ENCODE results near the gene CHCHD1.

The CHCHD1 gene

DNA sequence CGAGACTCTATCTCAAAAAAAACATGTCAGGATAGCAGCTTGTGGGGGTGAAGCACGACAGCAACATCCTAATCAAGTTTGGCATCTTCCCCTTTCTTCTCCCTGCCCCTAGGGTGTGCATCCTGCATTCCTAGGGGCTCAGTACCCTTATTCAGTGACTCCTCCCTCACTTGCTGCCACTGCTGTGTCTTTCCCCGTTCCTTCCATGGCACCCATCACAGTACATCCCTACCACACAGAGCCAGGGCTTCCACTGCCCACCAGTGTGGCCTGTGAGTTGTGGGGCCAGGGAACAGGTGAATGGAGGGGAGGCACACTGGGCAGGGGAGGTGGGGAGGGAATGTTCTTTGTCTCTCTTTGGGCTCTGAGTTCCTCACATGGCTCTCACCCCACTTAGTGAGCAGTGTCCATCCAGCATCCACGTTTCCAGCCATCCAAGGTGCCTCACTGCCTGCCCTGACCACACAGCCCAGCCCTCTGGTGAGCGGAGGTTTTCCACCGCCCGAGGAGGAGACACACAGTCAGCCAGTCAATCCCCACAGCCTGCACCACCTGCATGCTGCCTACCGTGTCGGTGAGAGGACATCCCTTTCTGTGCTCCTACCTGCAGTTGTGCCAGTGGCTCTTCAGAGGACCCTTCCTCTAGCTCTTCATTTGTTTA lies 18.2 kb downstream of the CHCHD1 start:
- Histone ChIP-seq H3K27ac (ENCODE audit: insufficient read depth, low read length, poor library complexity, severe bottlenecking) (no peak overlapping the region), H3K4me1 (ENCODE audit: control insufficient read depth, insufficient read depth, low read length, poor library complexity, severe bottlenecking) (no peaks in the 10 kb centered on the region), H3K4me3 (ENCODE audit: insufficient read depth, low read depth, low read length, poor library complexity, severe bottlenecking) (no peak overlapping the region), H3K9me3 (ENCODE audit: control insufficient read depth, low read length) (no peaks in the 10 kb centered on the region), H3K36me3 (ENCODE audit: control insufficient read depth, insufficient read depth, low read length) (peaks cover 54% of the 10 kb centered on the region), H3K27me3 (replicated peaks; ENCODE audit: control insufficient read depth, insufficient read depth, low read length, poor library complexity, severe bottlenecking) (no peaks in the 10 kb centered on the region)
- DNase-seq, result no peak

DNA sequence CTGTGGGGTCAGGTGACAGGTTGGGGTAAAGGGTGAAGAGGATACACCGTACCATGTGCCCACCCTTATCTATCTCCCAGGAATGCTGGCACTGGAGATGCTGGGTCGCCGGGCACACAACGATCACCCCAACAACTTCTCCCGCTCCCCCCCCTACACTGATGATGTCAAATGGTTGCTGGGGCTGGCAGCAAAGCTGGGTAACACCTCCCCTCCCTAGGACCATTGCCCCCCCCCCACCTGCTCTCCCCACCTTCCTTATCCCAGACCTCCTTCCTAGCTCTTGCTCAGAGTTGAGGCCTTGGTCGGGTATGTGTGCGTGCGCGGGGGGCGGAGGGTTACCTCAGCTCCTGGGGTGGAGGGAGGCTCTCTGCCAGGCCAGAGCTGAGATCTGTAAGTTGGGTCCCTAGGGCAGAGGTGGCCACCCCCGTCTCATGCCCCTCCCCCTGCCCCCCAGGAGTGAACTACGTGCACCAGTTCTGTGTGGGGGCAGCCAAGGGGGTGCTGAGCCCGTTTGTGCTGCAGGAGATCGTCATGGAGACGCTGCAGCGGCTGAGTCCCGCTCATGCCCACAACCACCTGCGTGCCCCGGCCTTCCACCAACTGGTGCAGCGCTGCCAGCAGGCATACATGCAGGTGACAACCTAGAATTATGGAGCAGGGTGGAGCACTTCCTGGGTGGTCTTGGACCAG lies 18.9 kb downstream of the CHCHD1 start:
- no peak for DNase-seq
- Histone ChIP-seq H3K9me3 (ENCODE audit: control insufficient read depth, low read length) (no peaks in the 10 kb centered on the region), H3K27ac (ENCODE audit: insufficient read depth, low read length, poor library complexity, severe bottlenecking) (no peak overlapping the region), H3K36me3 (ENCODE audit: control insufficient read depth, insufficient read depth, low read length) (peaks cover 56% of the 10 kb centered on the region), H3K4me3 (ENCODE audit: insufficient read depth, low read depth, low read length, poor library complexity, severe bottlenecking) (no peak overlapping the region), H3K4me1 (ENCODE audit: control insufficient read depth, insufficient read depth, low read length, poor library complexity, severe bottlenecking) (no peaks in the 10 kb centered on the region), H3K27me3 (replicated peaks; ENCODE audit: control insufficient read depth, insufficient read depth, low read length, poor library complexity, severe bottlenecking) (no peaks in the 10 kb centered on the region)

DNA sequence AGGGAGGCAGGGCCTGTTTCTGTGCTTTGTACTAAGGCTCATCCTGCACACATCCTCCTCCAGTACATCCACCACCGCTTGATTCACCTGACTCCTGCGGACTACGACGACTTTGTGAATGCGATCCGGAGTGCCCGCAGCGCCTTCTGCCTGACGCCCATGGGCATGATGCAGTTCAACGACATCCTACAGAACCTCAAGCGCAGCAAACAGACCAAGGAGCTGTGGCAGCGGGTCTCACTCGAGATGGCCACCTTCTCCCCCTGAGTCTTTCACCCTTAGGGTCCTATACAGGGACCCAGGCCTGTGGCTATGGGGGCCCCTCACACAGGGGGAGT lies 19.4 kb downstream of the CHCHD1 start:
- H3K27me3 ChIP-seq (replicated peaks; ENCODE audit: control insufficient read depth, insufficient read depth, low read length, poor library complexity, severe bottlenecking), result no peaks in the 10 kb centered on the region
- no peaks in the 10 kb centered on the region for H3K4me1 ChIP-seq (ENCODE audit: control insufficient read depth, insufficient read depth, low read length, poor library complexity, severe bottlenecking)
- DNase-seq, result no peak
- H3K27ac ChIP-seq (ENCODE audit: insufficient read depth, low read length, poor library complexity, severe bottlenecking), result no peak overlapping the region
- H3K9me3 ChIP-seq (ENCODE audit: control insufficient read depth, low read length), result no peaks in the 10 kb centered on the region
- H3K36me3 ChIP-seq (ENCODE audit: control insufficient read depth, insufficient read depth, low read length), result peaks cover 61% of the 10 kb centered on the region
- no peak overlapping the region for H3K4me3 ChIP-seq (ENCODE audit: insufficient read depth, low read depth, low read length, poor library complexity, severe bottlenecking)

DNA sequence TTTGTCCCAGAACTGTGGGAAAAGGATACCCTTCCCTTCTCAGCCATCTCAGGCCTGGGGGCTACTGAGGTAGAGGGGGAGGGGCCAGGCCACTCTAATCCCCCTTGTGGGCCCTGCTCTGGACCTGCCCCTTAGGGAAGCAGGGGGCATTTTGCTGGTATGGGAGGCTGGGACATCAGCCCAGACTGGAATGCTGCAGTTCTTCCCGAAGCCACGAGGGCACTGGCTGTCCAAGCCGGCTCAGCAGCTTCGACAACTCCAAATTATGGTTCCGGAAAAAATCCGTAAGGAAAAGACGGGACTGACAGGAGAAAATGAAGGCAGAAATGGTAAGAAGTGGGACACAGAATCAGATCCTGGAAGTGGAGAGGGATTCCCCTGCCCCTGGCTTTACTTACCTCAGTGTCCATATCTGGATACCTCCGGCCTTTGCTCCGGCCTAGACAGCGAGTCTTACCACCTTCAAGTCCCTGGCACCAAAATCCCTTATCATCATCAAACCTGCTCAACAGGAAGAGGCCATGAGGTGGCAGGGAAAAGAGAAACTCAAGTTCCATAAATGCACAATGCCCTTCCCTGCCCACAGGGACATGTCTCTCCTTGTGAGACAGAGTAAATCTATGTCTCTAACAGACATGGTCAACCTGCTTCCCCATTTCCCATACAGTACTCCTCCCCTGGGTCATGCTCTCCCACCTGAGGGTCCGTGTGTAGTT lies 20.6 kb downstream of the CHCHD1 start:
- no peak overlapping the region for H3K27ac ChIP-seq (ENCODE audit: insufficient read depth, low read length, poor library complexity, severe bottlenecking)
- H3K36me3 ChIP-seq (ENCODE audit: control insufficient read depth, insufficient read depth, low read length), result peaks cover 67% of the 10 kb centered on the region
- H3K9me3 ChIP-seq (ENCODE audit: control insufficient read depth, low read length), result no peaks in the 10 kb centered on the region
- no peaks in the 10 kb centered on the region for H3K27me3 ChIP-seq (replicated peaks; ENCODE audit: control insufficient read depth, insufficient read depth, low read length, poor library complexity, severe bottlenecking)
- H3K4me3 ChIP-seq (ENCODE audit: insufficient read depth, low read depth, low read length, poor library complexity, severe bottlenecking), result no peak overlapping the region
- H3K4me1 ChIP-seq (ENCODE audit: control insufficient read depth, insufficient read depth, low read length, poor library complexity, severe bottlenecking), result no peaks in the 10 kb centered on the region
- no peak for DNase-seq

DNA sequence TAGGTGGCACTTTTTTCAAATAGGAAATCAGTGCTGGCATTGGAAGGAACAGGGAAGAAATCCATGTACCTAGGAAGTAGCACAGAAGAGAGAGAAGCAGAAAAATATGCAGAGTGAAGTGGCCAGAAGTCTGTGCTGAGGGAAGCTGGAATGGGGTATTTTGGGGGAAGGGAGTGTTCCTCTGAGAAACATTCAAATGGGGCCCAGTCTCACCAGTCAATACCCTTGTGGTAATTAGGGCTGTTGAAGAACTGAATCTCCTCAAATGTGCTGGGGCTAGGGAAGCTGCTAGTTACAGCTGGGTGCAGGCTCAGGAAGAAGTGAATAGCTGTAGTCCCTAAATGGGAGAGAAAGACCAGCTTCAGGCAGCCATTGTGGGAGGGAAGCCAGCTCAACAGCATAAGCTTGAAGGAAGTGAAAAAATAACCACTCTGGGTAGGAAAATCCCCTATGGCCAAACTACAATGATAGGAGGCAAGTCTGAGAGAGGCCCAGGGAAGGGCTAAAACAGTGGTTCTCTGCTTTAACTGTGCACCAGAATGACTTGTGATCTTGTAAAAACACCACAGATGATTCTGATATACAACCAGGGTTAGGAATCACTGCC lies 21.9 kb downstream of the CHCHD1 start:
- DNase-seq, result no peak
- Histone ChIP-seq H3K4me1 (ENCODE audit: control insufficient read depth, insufficient read depth, low read length, poor library complexity, severe bottlenecking) (no peaks in the 10 kb centered on the region), H3K36me3 (ENCODE audit: control insufficient read depth, insufficient read depth, low read length) (peaks cover 72% of the 10 kb centered on the region), H3K9me3 (ENCODE audit: control insufficient read depth, low read length) (no peaks in the 10 kb centered on the region), H3K27ac (ENCODE audit: insufficient read depth, low read length, poor library complexity, severe bottlenecking) (no peak overlapping the region), H3K27me3 (replicated peaks; ENCODE audit: control insufficient read depth, insufficient read depth, low read length, poor library complexity, severe bottlenecking) (no peaks in the 10 kb centered on the region), H3K4me3 (ENCODE audit: insufficient read depth, low read depth, low read length, poor library complexity, severe bottlenecking) (no peak overlapping the region)

DNA sequence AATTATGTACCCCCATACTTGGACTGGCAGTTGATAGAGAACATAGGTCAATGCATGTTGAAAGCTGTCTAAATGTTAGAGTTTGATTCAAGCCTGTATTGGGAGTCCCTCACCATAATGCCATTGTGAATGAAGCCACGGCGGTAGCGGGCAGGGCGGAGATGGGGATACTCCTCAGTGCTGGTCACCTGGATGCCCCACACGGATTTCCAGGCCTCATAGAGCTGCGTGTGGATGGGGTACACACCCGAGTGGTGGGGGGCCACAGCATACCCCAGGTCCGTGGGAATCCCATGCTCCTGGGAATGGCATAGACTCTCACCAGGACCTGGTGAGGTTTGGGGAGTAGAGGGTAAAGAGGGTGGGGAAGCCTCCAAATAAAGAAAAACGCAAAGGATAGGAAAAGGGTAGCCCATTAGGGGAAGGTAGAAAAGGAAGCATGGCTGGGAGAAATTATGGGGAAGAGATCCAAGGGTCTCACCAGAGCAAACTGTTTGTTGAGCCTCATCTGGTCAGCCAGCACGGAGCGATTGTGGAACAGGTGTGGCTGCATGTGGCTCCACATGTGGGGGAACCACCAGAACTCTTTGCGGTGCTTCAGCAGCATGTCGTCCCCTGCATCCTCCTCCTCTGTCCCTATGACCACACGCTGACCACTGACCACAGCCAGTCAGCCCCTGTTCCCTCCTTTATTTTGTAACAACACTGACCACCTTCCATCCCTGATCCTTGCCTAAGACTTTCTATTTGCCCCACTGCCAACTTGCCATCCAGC lies 24.5 kb downstream of the CHCHD1 start:
- DNase-seq, result no peak
- Histone ChIP-seq H3K9me3 (ENCODE audit: control insufficient read depth, low read length) (no peaks in the 10 kb centered on the region), H3K4me1 (ENCODE audit: control insufficient read depth, insufficient read depth, low read length, poor library complexity, severe bottlenecking) (peaks cover 13% of the 10 kb centered on the region), H3K4me3 (ENCODE audit: insufficient read depth, low read depth, low read length, poor library complexity, severe bottlenecking) (no peak overlapping the region), H3K36me3 (ENCODE audit: control insufficient read depth, insufficient read depth, low read length) (peaks cover 62% of the 10 kb centered on the region), H3K27me3 (replicated peaks; ENCODE audit: control insufficient read depth, insufficient read depth, low read length, poor library complexity, severe bottlenecking) (no peaks in the 10 kb centered on the region), H3K27ac (ENCODE audit: insufficient read depth, low read length, poor library complexity, severe bottlenecking) (no peak overlapping the region)

DNA sequence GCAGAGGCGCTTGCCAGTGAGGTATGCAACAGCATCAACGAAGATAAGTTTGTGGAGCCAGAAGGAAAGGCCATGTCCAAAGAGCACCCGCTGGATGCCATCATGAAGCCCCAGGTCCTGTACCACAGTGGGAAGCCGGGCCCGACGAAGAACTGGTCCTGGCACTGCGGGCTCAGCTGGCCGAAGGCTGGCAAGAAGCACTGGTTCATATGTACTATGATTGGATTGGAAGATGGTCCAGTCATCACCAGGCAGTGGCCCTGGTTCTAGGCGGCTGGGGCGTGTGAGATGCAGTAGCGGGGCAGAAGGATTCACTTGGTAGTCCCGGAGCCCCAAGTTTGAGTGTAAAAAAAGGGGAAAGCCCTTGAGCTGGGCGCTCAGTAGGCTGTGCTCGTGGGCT lies 25.6 kb downstream of the CHCHD1 start:
- no peak for DNase-seq
- Histone ChIP-seq H3K27ac (ENCODE audit: insufficient read depth, low read length, poor library complexity, severe bottlenecking) (no peak overlapping the region), H3K4me1 (ENCODE audit: control insufficient read depth, insufficient read depth, low read length, poor library complexity, severe bottlenecking) (peaks cover 13% of the 10 kb centered on the region), H3K27me3 (replicated peaks; ENCODE audit: control insufficient read depth, insufficient read depth, low read length, poor library complexity, severe bottlenecking) (no peaks in the 10 kb centered on the region), H3K9me3 (ENCODE audit: control insufficient read depth, low read length) (no peaks in the 10 kb centered on the region), H3K4me3 (ENCODE audit: insufficient read depth, low read depth, low read length, poor library complexity, severe bottlenecking) (no peak overlapping the region), H3K36me3 (ENCODE audit: control insufficient read depth, insufficient read depth, low read length) (peaks cover 50% of the 10 kb centered on the region)

DNA sequence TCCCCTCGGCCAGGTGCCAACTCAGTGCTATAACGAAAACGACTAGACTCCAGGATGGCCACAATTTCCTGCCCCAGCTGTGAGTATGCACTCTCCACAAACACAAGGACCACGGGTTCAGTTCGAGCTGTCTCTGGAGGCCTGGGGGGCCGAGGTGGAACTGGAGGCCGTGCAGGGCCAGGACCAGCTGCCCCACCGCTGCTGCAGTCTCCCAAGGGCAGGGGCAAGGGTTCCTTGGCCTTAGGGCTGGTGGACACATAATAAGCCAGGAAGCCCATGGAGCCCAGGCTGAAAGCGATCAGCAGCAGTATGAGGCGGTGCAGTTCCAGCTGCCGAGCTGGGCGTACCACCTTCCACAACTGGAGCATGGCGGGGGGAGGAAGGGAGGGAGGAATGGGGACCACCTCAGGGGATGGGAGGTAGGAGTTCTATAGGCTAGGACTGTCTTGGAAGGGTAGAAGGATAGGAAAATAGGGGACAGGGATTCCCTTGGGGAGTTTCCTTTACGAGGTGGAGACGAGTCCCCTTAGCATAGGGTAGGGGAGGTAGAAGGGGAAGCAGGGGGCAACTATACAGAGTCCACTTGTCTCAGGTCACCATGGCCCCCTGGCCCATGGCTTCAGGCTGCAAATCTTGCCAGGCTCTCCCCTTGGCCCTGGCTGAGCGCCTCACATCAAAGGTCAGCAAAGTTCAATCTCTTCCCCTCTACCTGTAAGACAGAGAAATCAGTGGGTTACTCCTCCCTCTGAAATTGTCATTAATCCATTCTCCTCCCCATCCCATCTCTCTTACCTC lies 26.4 kb downstream of the CHCHD1 start:
- H3K4me1 ChIP-seq (ENCODE audit: control insufficient read depth, insufficient read depth, low read length, poor library complexity, severe bottlenecking), result peaks cover 13% of the 10 kb centered on the region
- H3K27ac ChIP-seq (ENCODE audit: insufficient read depth, low read length, poor library complexity, severe bottlenecking), result no peak overlapping the region

More for the DNA sequence above, 26.4 kb downstream of the CHCHD1 start:
- Histone ChIP-seq H3K27me3 (replicated peaks; ENCODE audit: control insufficient read depth, insufficient read depth, low read length, poor library complexity, severe bottlenecking) (no peaks in the 10 kb centered on the region), H3K4me3 (ENCODE audit: insufficient read depth, low read depth, low read length, poor library complexity, severe bottlenecking) (no peak overlapping the region), H3K36me3 (ENCODE audit: control insufficient read depth, insufficient read depth, low read length) (peaks cover 50% of the 10 kb centered on the region), H3K9me3 (ENCODE audit: control insufficient read depth, low read length) (no peaks in the 10 kb centered on the region)
- no peak for DNase-seq

Measured in effector memory CD4-positive, alpha-beta T cell (primary cell).